Upper lobe of right lung (tissue), 1 donor: ENCODE results near the gene ELN. TPM values are rescaled to one million over a fixed set of nuclear protein-coding genes. Genes with fewer than 3 reads are reported as not detected.

Experiments
- ATAC-seq: fragments of 200-7000 bp; cut with Tn5 transposase; one replicate; pipeline ENCODE4 v1.9.1; 2020; ENCODE audit warnings: mild to moderate bottlenecking, moderate library complexity
- DNase-seq: peaks from one replicate; pipeline ENCODE4 v3.0.0-alpha.2; 2020
- H3K27ac ChIP-seq: fragments of 200-600 bp; one replicate; pipeline ENCODE4 v1.8.0; 2022
- H3K27me3 ChIP-seq: fragments of 200-600 bp; one replicate; pipeline ENCODE4 v1.8.0; 2022; ENCODE audit warnings: mild to moderate bottlenecking
- H3K36me3 ChIP-seq: fragments of 200-600 bp; one replicate; pipeline ENCODE4 v1.8.0; 2022
- H3K4me1 ChIP-seq: fragments of 200-600 bp; one replicate; pipeline ENCODE4 v1.8.0; 2022
- H3K4me3 ChIP-seq: fragments of 200-600 bp; one replicate; pipeline ENCODE4 v1.8.0; 2022; ENCODE audit warnings: mild to moderate bottlenecking
- H3K9me3 ChIP-seq: fragments of 200-600 bp; one replicate; pipeline ENCODE4 v1.8.0; 2022
- intact Hi-C: fragments of 100-400 bp; cut with DNase I; formaldehyde crosslinking; loops from one replicate; pipeline ENCODE4 v1.11.0; 2022
- total RNA-seq: library from RNA; stranded (reverse); fragmentation: NEBNext Ultra II Directional; extraction: Animal tissue kit (Norgen Biotek cat#: 25700); gene quantifications from one replicate; pipeline ENCODE4 v1.2.1, GENCODE V29; 2021
- TF ChIP-seq, protein P1 (sequence below): fragments of 200-600 bp; IDR thresholded peaks from one replicate; pipeline ENCODE4 v1.8.0; 2022; ENCODE audit warnings: antibody characterized with exemption
- donor health status: DM: no; HTN: yes; CAD: no; lungs with severe emphysema.

ELN gene
- total RNA-seq, 1 donor from 2014 or later = 231 TPM

DNA sequence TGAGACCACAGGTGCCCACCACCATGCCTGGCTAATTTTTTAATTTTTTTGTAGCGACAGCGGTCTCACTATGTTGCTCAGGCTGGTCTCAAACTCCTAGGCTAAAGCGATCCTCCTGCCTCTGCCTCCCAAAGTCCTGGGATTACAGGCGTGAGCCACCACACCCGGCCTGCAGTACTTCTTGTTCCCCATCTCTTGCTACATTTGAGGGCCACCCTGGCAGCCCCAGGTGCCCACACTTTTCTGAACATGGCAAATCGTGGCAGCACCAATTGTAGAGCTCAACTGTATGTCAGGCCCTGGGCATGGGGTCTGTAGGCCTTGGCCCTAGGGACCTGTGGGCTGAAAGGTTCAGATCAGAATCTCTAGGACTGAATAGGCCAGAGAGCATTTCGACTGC, 30.5 kb downstream of the ELN start:
- H3K27me3 ChIP-seq = no peaks in the 10 kb centered on the region
- H3K4me1 ChIP-seq = peaks cover 11% of the 10 kb centered on the region
- no peak overlapping the region for H3K27ac ChIP-seq
- no peaks in the 10 kb centered on the region for H3K9me3 ChIP-seq
- H3K36me3 ChIP-seq = peaks cover 54% of the 10 kb centered on the region
- peak; percentile 37 for DNase-seq
- no peak for ATAC-seq
- TF ChIP-seq, protein P1, sequence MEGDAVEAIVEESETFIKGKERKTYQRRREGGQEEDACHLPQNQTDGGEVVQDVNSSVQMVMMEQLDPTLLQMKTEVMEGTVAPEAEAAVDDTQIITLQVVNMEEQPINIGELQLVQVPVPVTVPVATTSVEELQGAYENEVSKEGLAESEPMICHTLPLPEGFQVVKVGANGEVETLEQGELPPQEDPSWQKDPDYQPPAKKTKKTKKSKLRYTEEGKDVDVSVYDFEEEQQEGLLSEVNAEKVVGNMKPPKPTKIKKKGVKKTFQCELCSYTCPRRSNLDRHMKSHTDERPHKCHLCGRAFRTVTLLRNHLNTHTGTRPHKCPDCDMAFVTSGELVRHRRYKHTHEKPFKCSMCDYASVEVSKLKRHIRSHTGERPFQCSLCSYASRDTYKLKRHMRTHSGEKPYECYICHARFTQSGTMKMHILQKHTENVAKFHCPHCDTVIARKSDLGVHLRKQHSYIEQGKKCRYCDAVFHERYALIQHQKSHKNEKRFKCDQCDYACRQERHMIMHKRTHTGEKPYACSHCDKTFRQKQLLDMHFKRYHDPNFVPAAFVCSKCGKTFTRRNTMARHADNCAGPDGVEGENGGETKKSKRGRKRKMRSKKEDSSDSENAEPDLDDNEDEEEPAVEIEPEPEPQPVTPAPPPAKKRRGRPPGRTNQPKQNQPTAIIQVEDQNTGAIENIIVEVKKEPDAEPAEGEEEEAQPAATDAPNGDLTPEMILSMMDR = no peak
- no peak overlapping the region for H3K4me3 ChIP-seq
- intact Hi-C loops = no loop called here

DNA sequence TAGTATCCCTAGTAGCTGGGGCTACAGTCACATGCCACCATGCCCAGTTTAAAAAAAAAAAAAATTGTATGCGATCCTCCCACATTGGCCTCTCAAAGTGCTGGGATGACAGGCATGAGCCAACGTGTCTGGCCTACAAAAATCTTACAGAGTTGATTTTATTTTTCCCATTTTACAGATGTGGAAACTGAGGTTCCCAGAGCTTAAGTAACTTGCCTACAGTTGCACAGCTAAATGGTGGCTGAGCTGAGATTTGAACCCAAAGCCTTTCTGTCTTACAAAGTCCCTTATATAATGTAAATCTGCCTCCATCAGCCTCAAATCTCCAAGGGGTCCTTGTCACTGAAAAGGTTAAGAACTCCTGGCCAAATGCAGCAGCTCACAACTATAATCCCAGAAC, 31.1 kb downstream of the ELN start:
- H3K4me3 ChIP-seq = no peak overlapping the region
- no peaks in the 10 kb centered on the region for H3K27me3 ChIP-seq
- H3K4me1 ChIP-seq = peaks cover 11% of the 10 kb centered on the region
- no peaks in the 10 kb centered on the region for H3K9me3 ChIP-seq
- peaks cover 54% of the 10 kb centered on the region for H3K36me3 ChIP-seq
- no peak for ATAC-seq
- intact Hi-C loops = no loop called here
- H3K27ac ChIP-seq = no peak overlapping the region
- no peak for DNase-seq
- TF ChIP-seq, protein P1 = no peak

DNA sequence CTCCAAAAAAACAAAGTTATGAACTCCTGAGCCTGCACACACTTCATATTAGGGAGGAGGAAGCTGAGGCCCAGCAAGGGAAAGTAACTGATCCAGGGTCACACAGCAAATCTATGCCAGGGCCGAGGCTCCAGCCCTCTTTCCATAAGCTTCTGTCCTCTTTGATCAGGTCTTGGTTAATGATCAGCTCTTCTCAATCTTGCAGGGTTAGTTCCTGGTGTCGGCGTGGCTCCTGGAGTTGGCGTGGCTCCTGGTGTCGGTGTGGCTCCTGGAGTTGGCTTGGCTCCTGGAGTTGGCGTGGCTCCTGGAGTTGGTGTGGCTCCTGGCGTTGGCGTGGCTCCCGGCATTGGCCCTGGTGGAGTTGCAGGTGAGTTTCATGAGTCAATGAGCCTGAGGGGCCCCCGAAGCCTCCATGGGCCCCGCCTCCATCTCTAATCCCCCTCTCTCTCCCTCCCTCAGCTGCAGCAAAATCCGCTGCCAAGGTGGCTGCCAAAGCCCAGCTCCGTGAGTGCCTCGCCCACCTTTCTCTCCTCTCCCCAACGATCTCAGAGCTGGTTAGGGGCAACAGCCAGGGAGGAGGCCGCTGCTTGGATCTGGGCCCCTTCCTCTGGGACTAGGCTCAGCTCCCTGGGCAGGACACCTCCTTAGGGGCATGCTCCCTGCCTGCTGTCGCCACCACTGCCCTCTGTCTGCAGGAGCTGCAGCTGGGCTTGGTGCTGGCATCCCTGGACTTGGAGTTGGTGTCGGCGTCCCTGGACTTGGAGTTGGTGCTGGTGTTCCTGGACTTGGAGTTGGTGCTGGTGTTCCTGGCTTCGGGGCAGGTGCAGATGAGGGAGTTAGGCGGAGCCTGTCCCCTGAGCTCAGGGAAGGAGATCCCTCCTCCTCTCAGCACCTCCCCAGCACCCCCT, 32.0 kb downstream of the ELN start:
- DNase-seq (peak; percentile 88), ATAC-seq (peak; percentile 40)
- intact Hi-C loops = no loop called here
- no peak overlapping the region for H3K4me3 ChIP-seq
- peaks cover 11% of the 10 kb centered on the region for H3K4me1 ChIP-seq
- peaks cover 53% of the 10 kb centered on the region for H3K36me3 ChIP-seq
- TF ChIP-seq, protein P1 = peak; percentile 9
- H3K27ac ChIP-seq = peak overlapping the region; percentile 33
- no peaks in the 10 kb centered on the region for H3K27me3 ChIP-seq
- no peaks in the 10 kb centered on the region for H3K9me3 ChIP-seq

DNA sequence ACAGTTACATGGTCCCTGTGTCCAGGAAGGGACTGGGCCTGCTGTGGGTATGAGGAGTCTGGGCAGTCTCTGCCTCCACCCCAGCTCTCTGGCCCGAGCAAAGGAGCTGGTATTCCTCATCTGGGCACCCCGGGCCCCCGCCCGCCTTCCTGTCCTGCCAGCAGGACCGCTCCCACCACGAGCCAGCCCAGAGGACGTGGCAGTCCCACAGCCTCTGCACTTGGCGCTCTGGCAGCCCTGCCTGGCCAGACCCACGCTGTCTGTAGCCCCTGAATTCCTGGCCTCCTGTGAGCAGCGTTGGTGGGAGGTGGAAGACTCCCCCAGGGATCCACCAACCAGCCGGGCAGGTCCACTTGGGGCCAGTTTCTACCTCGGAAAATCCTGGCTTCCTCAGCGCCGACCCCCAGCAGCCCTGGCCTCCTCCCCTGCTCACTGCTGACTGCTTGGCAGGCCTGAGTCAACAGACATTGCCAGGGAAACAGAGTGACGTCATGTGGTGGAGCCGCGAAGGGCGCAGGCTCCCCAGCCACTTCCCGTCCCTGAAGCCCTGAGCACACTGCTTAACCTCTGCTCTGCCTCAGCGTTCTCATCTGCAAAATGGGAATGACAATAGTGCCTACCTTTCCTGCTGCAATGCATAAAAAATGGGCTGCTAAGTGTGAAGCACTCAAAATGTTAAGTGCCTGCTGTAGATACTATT, 34.0 kb downstream of the ELN start:
- DNase-seq (peak; percentile 91), ATAC-seq (peak; percentile 93)
- Histone ChIP-seq H3K9me3 (no peaks in the 10 kb centered on the region), H3K27me3 (no peaks in the 10 kb centered on the region), H3K4me1 (peaks cover 11% of the 10 kb centered on the region), H3K4me3 (peak overlapping the region; percentile 32), H3K27ac (peak overlapping the region; percentile 92), H3K36me3 (peaks cover 50% of the 10 kb centered on the region)
- TF ChIP-seq, protein P1 = no peak
- intact Hi-C loops = no loop called here

DNA sequence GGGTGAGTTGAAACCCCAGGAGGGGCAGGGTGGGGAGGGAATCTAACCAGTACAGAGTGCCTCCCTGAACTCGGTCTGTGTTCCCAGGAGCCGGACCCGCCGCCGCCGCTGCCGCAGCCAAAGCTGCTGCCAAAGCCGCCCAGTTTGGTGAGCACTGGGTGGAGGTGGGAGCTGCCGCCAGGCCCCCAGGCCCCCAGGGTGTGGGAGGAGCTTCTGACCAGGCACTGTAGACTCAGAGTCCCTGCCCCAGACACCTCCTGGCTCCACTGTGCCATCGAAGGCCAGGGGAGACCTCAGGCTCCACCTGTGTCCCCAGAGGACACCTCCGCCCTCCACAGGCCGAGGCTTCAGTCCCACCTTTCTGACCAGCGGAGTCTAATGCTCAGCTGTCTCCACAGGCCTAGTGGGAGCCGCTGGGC, 35.3 kb downstream of the ELN start:
- Histone ChIP-seq H3K4me3 (no peak overlapping the region), H3K9me3 (no peaks in the 10 kb centered on the region), H3K4me1 (peaks cover 11% of the 10 kb centered on the region), H3K27ac (no peak overlapping the region), H3K27me3 (no peaks in the 10 kb centered on the region), H3K36me3 (peaks cover 43% of the 10 kb centered on the region)
- intact Hi-C loops = no loop called here
- TF ChIP-seq, protein P1 = no peak
- DNase-seq (no peak), ATAC-seq (no peak)
